ENCODE results near the gene ORMDL2. TPM values are rescaled to one million over a fixed set of nuclear protein-coding genes. Genes with fewer than 3 reads are reported as not detected.
"Not testable (repeated sequence)": the region's sequence is repeated elsewhere in the genome, so short reads cannot be mapped to it uniquely, and the experiment has no call there.

ORMDL2 gene
- total RNA-seq, 1 donor from 2014 or later: 23.0 TPM

DNA sequence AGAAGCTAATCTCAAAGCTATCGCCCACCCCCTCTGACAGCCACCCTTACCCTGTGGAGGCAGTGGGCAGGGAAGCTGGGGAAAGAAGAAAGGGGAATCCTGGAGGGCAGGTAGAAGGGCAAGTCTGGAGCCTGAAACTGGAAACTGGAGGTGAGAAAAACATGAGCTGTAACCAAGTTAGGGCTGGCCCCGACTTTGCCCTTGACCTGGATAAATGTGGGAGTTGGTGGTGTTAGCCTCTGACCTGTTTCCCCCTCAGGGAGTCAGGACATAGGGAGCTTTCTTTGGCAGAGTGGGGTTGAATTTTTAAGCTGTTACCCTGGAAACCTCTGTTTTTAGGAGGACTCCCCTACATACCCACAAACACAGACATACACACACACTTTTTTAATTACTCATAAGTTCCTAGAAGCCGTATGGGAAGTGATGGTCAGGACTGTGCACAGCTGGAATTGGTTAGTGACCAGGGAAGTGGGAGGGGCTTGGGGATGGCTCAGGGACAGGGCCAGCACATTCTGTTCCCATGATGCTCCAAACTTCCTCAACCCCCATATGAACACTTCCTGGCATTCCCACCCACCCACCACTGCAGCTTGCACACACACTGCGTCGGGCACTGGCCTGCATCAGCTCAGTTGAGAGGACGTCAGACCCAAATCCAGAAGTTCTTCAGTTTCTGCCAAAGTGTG lies 29.9 kb downstream of the ORMDL2 start:
- DNase-seq (ENCODE audit: low spot score): peak; percentile 87
- intact Hi-C loops (cut with DNase I): no loop called here

DNA sequence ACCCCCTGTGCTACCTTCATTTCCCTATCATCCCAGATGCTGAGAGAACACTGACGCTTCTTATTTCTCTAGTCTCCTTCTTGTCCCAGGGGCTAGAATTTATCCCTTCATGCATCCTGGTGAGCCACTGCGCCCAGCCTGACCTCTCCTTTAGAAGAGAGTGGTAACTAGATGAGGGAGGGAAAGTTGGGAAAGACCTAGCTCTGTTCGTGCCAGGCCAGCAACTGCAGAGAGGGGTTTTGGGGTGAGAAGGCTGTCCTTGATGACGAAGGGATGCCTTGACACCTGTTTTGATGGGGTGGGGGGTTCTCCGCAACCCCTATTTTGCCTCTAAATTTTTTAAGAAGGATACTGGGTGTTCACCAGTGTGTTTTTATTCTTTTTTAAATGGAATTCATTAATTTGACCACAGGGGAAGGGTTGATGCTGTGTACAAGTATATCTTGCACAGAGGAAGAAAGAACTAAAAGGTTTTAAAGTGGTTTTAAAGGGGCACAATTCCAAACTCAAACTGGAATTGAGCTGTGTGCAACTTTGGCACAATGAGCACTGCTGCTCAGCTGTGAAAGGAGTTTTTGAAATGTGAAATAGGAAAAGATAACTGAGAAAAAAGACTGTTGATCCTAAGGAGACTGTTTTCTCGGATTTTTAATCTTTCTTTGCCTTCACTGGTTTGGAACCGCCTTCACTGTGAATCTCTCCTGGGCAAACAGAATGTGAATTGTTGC lies 31.9 kb downstream of the ORMDL2 start:
- intact Hi-C loops (cut with DNase I): no loop called here
- DNase-seq (ENCODE audit: low spot score): no peak

DNA sequence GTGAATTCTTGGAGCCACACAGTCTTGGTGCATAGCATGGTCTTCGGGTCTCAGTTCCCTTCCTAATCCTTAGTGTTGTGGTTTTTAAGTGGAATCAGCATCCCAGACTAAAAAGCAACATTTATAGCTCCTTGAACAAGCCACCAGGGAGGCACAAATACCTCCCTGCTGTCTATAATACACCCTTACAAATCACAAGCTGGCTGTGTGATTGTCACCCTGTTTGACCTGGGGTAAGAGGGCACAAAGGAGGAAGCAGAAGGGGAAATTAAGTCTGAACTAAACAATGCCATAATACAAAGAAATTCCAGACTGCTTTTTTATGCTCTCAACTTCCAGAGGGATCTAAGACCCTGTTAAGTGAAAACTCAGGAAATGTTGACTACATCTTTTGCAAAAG lies 32.6 kb downstream of the ORMDL2 start:
- DNase-seq (ENCODE audit: low spot score): no peak
- intact Hi-C loops (cut with DNase I): no loop called here

DNA sequence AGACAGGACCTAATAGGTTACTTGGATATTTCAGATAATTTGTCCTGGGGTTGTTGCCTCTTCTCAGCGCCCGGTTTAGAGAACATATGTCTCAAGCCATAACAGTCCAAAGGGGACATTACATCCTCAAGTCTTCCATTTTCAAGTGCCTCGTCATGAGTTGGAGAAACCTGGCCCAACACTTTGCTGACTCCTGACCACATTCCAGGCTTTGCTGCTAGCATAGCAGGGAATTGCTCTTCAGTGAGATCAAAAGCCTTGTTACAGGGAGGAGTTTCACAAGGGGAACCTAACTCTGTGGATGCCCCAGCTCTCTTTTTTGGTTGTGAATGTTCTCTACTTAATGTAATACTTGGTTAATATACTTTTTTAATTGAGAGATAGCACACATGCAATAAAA lies 33.1 kb downstream of the ORMDL2 start:
- no peak for DNase-seq (ENCODE audit: low spot score)
- intact Hi-C loops (cut with DNase I): no loop called here

DNA sequence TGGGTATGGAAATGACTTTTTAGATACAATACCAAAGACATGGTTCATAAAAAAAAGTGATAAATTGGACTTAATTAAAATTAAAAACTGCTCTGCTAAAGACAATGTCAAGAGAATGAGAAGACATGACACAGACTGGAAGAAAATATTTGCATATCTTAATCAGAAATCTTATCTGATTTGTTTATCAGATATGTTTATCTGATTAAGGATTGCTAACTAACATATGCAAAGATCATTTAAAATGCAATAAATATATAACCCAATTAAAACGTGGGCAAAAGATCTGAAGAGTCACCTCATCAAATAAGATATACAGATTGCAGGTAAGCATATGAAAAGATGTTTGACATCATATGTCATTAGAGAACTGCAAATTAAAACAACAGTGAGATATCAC lies 34.9 kb downstream of the ORMDL2 start:
- DNase-seq (ENCODE audit: low spot score): no peak
- intact Hi-C loops (cut with DNase I): no loop called here

DNA sequence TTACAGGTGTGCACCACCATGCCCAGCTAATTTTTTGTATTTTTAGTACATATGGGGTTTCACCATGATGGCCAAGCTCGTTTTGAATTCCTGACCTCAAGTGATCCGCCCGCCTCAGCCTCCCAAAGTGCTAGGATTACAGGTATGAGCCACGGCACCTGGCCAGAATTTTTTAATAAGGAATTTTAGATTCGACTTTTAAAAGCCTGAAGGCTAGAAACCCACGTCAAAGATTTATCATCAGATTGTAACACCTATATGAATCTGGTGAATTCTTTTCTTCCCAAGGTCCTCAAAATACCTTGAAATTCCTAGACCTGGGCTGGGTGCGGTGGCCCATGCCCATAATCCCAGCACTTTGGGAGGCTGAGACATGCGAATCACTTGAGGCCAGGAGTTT lies 43.6 kb downstream of the ORMDL2 start:
- intact Hi-C loops (cut with DNase I): no loop called here
- DNase-seq (ENCODE audit: low spot score): no peak

DNA sequence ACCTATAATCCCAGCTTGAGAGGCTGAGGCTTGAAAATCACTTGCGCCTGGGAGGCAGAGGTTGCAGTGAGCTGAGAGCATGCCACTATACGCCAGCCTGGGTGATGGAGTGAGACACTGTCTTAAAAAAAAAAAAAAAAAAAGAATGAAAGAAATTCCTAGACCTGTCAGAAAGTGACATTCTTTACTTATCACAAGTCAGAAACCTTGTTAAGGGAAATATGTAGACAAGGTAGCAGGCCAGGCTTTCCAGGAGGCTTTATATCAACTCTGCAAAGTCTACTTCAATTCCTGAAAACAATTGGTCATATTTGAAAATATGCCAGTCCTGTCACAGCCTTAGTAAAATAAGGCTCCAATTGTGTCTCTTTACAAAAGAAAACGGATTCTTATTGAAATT lies 44.0 kb downstream of the ORMDL2 start:
- intact Hi-C loops (cut with DNase I): no loop called here
- DNase-seq (ENCODE audit: low spot score): no peak

DNA sequence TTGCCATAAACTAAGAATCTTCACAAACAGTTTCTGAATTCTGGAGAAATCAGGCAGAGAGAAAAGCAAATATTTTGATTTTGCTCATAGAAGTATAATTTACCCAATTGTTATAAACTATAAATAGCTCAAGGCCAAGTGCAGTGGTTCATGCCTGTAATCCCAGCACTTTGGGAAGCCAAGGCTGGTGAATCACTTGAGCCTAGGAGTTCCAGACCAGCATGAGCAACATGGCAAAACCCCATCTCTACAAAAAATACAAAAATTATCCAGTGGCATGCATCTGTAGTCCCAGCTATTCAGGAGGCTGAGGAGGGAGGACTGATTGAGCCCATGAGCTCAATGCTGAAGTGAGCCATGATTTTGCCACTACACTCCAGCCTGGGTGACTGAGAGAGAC lies 44.4 kb downstream of the ORMDL2 start:
- intact Hi-C loops (cut with DNase I): no loop called here
- DNase-seq (ENCODE audit: low spot score): peak; percentile 14

DNA sequence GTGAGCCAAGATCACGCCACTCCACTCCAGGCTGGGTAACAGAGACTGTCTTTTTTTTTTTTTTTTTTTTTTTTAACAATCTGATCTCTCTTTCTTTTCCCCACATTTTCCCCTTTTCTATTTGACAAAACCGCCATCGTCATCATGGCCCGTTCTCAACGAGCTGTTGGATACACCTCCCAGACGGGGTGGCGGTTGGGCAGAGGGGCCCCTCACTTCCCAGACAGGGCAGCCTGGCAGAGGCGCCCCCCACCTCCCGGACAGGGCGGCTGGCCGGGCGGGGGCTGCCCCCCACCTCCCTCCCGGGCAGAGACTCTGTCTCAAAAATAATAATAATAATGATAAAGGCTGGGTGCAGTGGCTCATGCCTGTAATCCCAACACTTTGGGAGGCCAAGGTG lies 45.1 kb downstream of the ORMDL2 start:
- intact Hi-C loops (cut with DNase I): not testable (repeated sequence)

DNA sequence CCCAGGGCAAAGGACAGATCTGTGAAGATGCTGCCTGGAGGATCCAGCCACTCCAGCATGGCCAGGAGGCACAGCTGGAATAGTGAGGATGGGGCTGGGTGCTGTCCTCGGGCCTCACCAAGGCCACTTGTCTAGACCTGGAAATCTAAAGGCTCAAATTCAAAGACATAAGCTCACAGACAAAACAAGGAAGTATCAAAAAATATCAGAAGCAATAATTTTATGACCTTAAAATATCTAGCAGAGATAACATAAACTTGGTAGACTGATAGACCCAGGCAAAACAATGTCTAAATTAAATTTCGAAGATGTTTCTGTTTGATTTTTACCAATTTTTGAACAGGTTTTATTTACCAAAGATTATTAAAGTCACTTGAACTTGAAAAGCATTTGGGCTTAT lies 47.5 kb downstream of the ORMDL2 start:
- DNase-seq (ENCODE audit: low spot score): no peak
- intact Hi-C loops (cut with DNase I): no loop called here

More for the DNA sequence above, 45.1 kb downstream of the ORMDL2 start:
- DNase-seq (ENCODE audit: low spot score): peak; percentile 26

DNA sequence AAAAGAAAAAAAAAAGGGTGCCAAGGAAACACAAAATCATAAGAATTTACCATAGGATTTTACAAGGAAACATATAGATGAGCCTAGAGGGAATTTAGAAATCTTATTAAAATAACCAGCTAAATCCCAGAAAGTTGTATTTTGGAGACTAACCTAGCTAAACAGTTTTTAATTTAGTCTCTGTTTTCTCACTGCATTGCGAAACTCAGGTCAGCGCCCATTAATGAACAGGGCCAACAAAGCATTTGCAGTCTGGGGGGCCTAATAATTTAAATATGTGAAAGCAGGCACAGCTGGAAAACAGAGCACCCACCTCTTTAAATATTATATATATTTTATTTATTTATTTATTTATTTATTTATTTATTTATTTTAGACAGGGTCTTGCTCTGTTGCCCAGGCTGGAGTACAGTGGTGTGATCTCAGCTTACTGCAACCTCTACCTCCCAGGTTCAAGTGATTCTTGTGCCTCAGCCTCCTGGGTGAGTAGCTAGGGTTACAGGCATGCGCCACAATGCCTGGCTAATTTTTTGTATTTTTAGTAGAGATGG lies 48.7 kb downstream of the ORMDL2 start:
- DNase-seq (ENCODE audit: low spot score); intact Hi-C loops (cut with DNase I): not testable (repeated sequence)

Other genes with a start within 250 kb of the ORMDL2 start
- gene OR2AP1, start 245.6 kb upstream of the ORMDL2 start, total RNA-seq: not detected
- gene OR10P1, start 181.1 kb upstream of the ORMDL2 start, total RNA-seq: not detected
- gene ITGA7, start 110.1 kb upstream of the ORMDL2 start, total RNA-seq: 806 TPM
- gene BLOC1S1, start 102.0 kb upstream of the ORMDL2 start, total RNA-seq: 97.7 TPM
- 26.3 TPM for gene RDH5, start 97.6 kb upstream of the ORMDL2 start, total RNA-seq
- 914 TPM for gene CD63, start 89.0 kb upstream of the ORMDL2 start, total RNA-seq
- 18.0 TPM for gene GDF11, start 74.9 kb upstream of the ORMDL2 start, total RNA-seq
- 56.2 TPM for gene SARNP, start 317 bp upstream of the ORMDL2 start, total RNA-seq
- 18.4 TPM for gene DNAJC14, start 11.5 kb downstream of the ORMDL2 start, total RNA-seq
- 1.6 TPM for gene MMP19, start 24.9 kb downstream of the ORMDL2 start, total RNA-seq
- gene PYM1, start 109.9 kb downstream of the ORMDL2 start, total RNA-seq: 13.5 TPM
- 9.7 TPM for gene DGKA, start 113.1 kb downstream of the ORMDL2 start, total RNA-seq
- gene PMEL, start 148.0 kb downstream of the ORMDL2 start, total RNA-seq: 0.75 TPM
- gene CDK2, start 148.8 kb downstream of the ORMDL2 start, total RNA-seq: 9.1 TPM
- gene RAB5B, start 156.0 kb downstream of the ORMDL2 start, total RNA-seq: 108 TPM
- 25.0 TPM for gene SUOX, start 179.2 kb downstream of the ORMDL2 start, total RNA-seq
- 8.4 TPM for gene IKZF4, start 203.0 kb downstream of the ORMDL2 start, total RNA-seq
- 39.5 TPM for gene RPS26, start 223.9 kb downstream of the ORMDL2 start, total RNA-seq

Measured in cardiac septum (tissue), 1 donor.